Measurements from ENCODE around the gene NXPH2.

GRCh38 chr2:138757384-138757783, 22.8 kb downstream of the NXPH2 start:
- TF ChIP-seq POLR2A (IDR thresholded peaks at IDR 0.05) (no peak), CTCF (IDR thresholded peaks at IDR 0.05) (no peak)
